Stimulated activated CD8-positive, alpha-beta memory T cell treated with anti-CD3 and anti-CD28 coated beads, Interleukin-7, amount 100 ng/mL, for 4 hours (primary cell): ENCODE data around the gene ENHO.

Source experiments
- DNase-seq, 2 donors: peaks; one replicate each; pipeline ENCODE4 v3.0.0-alpha.2; 2020; ENCODE audit warnings: low read depth in 2 of 2

The ENHO gene

DNA sequence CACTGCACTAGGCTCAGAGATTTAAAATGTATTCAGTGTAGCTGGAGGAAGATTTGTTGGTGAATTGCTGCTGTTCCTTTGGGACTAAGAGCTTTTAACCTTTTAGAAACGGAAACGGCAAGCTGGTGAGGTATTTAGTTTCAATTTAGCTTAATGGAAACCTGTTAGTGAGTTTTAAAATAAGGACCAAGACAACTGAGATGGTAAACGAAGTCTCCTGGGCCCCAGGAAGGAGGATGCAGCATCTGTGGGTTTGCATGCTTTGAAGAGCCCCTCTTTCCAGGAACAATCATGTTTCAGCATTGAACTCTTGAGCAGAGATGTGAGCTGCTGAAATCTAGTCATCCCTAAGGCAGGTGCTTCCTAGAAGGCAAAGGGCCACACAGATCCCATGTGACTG, 47.7 kb downstream of the ENHO start:
- no peak for DNase-seq
